Prostate gland (tissue), 2 donors: ENCODE data around the gene CEP85L. TPM values are rescaled to one million over a fixed set of nuclear protein-coding genes. Genes with fewer than 3 reads are reported as not detected.

Experiments used
- DNase-seq: peaks from one replicate; pipeline ENCODE4 v3.0.0-alpha.2; 2019; ENCODE audit warnings: low spot score
- H3K27ac ChIP-seq, 2 donors: fragments of 200-600 bp; sonication (generic); 2 replicates each; pipeline ENCODE4 v1.5.1; 2017 to 2019
- H3K27me3 ChIP-seq: fragments of 200-600 bp; sonication (generic); replicated peaks from 2 replicates; pipeline ENCODE4 v1.5.1; 2019; ENCODE audit not compliant: insufficient read depth
- H3K36me3 ChIP-seq, 2 donors: fragments of 200-600 bp; sonication (generic); 1 replicate in 1 of 2; 2 replicates in 1 of 2; pipeline versions ENCODE4 v1.5.1 to v1.8.1; 2017 to 2019
- H3K4me1 ChIP-seq: fragments of 200-600 bp; sonication (generic); replicated peaks from 2 replicates; pipeline ENCODE4 v1.5.1; 2019
- H3K4me3 ChIP-seq, 2 donors: fragments of 200-600 bp; sonication (generic); 2 replicates each; pipeline ENCODE4 v1.5.1; 2017 to 2019
- H3K9me3 ChIP-seq: fragments of 200-600 bp; sonication (generic); 2 replicates; pipeline ENCODE4 v1.5.1; 2017
- POLR2A ChIP-seq: fragments of 450-650 bp; IDR thresholded peaks from one replicate; pipeline ENCODE4 v1.6.1; 2016; ENCODE audit warnings: antibody characterized with exemption, mild to moderate bottlenecking
- POLR2AphosphoS5 ChIP-seq: sonication (generic); formaldehyde crosslinking; IDR thresholded peaks from one replicate; pipeline ENCODE4 v1.6.1; 2017; ENCODE audit warnings: antibody characterized with exemption
- WGBS: methylation state at CpG from one replicate; pipeline ENCODE4 v1.1.5; 2018; 5-methylcytosine and 5-hydroxymethylcytosine counted together
- intact Hi-C: fragments of 100-400 bp; cut with DNase I; formaldehyde crosslinking; loops from one replicate; pipeline ENCODE4 v1.14.2; 2022
- total RNA-seq, 2 donors: library from RNA; depleted of rRNA; stranded (reverse); fragments of >200 nt; gene quantifications; one replicate each; pipeline ENCODE4 v1.1.0, GENCODE V29; 2016
- TF ChIP-seq, protein P1 (sequence below), 4 experiments: fragments of 200-600 bp in 2 of 4; fragments of 450-650 bp in 2 of 4; sonication (generic) in 2 of 4; IDR thresholded peaks; 1 replicate in 3 of 4; 2 replicates in 1 of 4; pipeline ENCODE4 v1.5.1; 2016 to 2019; ENCODE audit warnings: antibody characterized with exemption in 4 of 4, mild to moderate bottlenecking in 2 of 4, moderate library complexity in 2 of 4

Gene CEP85L
- total RNA-seq, 2 donors from 2014 or later = 2.7 to 33.5 TPM

DNA sequence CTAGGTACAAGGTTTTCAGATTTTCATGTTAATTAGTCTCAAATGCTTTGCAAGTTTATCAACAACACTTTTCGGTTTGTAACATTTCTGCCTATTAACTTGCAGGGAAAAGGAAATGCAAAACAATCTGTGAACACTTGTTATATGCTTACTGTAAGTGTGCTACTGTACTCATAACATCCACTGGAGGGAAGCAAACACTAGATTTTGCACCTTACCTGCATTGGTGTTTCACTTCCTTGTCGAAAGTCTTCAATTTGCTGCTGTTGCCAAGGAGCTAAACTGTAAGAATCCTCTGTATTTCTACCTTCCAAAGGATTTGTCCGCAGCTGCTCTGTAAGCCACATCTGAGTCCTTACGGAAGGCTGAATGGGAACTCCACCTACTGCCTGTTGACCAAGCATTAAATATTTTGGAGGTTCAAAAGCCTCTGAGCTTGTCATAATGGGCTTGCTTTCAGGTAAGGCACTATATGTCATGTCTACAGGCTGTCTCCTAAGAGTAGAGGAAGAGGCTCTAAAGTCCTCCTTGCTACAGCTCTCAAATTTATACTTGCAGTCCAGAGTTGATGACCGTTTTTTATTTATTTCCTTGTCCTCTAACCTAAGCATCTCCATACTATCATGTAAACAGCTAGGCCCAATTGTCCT is 86.0 kb downstream of the CEP85L start:
- no peaks in the 10 kb centered on the region for H3K36me3 ChIP-seq
- no peak overlapping the region for H3K4me3 ChIP-seq
- TF ChIP-seq, protein P1, sequence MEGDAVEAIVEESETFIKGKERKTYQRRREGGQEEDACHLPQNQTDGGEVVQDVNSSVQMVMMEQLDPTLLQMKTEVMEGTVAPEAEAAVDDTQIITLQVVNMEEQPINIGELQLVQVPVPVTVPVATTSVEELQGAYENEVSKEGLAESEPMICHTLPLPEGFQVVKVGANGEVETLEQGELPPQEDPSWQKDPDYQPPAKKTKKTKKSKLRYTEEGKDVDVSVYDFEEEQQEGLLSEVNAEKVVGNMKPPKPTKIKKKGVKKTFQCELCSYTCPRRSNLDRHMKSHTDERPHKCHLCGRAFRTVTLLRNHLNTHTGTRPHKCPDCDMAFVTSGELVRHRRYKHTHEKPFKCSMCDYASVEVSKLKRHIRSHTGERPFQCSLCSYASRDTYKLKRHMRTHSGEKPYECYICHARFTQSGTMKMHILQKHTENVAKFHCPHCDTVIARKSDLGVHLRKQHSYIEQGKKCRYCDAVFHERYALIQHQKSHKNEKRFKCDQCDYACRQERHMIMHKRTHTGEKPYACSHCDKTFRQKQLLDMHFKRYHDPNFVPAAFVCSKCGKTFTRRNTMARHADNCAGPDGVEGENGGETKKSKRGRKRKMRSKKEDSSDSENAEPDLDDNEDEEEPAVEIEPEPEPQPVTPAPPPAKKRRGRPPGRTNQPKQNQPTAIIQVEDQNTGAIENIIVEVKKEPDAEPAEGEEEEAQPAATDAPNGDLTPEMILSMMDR (IDR thresholded peaks at IDR 0.05) = peak in 2 of 4 experiments; percentile 40 to 55
- no peak for TF ChIP-seq POLR2A
- WGBS = 64% methylated on average over 5 of the region's 5 CpGs
- no peaks in the 10 kb centered on the region for H3K4me1 ChIP-seq
- H3K27ac ChIP-seq = no peak overlapping the region
- intact Hi-C loops = no loop called here
- no peak for DNase-seq
- no peaks in the 10 kb centered on the region for H3K9me3 ChIP-seq
- no peaks in the 10 kb centered on the region for H3K27me3 ChIP-seq

DNA sequence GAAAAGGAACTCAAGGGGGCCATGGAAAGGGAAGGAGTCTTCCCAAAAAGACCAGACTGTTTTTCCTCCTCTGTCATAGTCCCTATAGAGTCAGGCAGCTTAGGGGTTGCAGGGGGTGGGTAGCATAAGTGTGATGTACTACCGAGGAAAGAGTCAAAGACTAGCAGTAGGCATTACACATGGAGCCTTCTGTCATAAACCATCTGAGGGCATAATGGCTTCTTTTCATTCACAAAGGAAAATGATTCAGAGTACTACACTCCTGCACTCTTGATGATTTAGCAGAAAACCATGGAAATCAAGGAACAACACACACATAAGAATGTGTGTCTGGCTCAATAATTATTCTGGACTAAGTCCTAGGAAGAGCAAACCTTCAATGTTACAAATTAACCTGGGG is 88.4 kb downstream of the CEP85L start:
- TF ChIP-seq POLR2AphosphoS5 (no peak), POLR2A (no peak)
- TF ChIP-seq, protein P1 (IDR thresholded peaks at IDR 0.05) = no peak
- DNase-seq = no peak
- H3K36me3 ChIP-seq = no peaks in the 10 kb centered on the region
- H3K4me3 ChIP-seq = no peak overlapping the region
- H3K27me3 ChIP-seq = no peaks in the 10 kb centered on the region
- WGBS = 81% methylated on average over 1 of the region's 1 CpG
- no peaks in the 10 kb centered on the region for H3K9me3 ChIP-seq
- H3K4me1 ChIP-seq = no peaks in the 10 kb centered on the region
- intact Hi-C loops = no loop called here
- H3K27ac ChIP-seq = no peak overlapping the region

DNA sequence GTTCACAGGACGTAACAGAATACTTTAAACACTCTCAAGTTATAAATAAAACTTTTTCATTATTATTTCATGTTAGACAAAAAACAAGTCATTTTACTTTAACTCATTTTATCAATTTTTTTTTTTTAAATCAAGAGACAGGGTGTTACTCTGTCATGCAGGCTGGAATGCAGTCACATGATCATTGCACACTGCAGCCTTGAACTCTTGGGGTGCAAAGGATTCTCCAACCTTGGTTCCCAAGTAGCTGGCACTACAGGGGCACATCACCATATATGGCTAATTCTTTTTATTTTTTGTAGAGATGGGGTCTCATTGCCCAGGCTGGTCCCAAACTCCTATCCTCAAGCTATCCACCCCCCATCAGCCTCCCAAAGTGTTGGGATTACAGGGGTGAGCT is 89.1 kb downstream of the CEP85L start:
- WGBS = 68% methylated on average over 1 of the region's 1 CpG
- intact Hi-C loops = no loop called here
- no peak overlapping the region for H3K27ac ChIP-seq
- no peak overlapping the region for H3K4me3 ChIP-seq
- no peaks in the 10 kb centered on the region for H3K9me3 ChIP-seq
- no peaks in the 10 kb centered on the region for H3K4me1 ChIP-seq
- no peaks in the 10 kb centered on the region for H3K36me3 ChIP-seq
- H3K27me3 ChIP-seq = no peaks in the 10 kb centered on the region
- DNase-seq = no peak
- TF ChIP-seq POLR2A (no peak), POLR2AphosphoS5 (no peak)
- TF ChIP-seq, protein P1 (IDR thresholded peaks at IDR 0.05) = no peak

DNA sequence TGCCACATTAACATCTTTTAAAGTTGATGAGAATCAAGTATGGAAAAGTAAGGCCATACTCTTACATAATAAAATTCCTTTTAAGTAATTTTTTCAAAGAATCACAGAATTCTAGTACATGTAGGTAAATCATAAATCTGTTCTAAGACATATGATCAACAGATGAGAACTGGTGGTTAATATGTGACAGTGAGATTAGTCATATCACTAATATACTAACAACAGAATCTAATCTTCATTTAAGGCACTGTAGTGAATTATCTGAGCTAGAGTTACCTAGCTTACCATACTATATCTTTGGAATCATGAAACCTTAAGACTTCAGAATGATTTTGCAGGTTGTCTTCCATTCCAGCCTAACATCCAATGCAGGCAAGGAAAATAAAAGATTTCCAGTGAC is 91.7 kb downstream of the CEP85L start:
- no peaks in the 10 kb centered on the region for H3K27me3 ChIP-seq
- no peak overlapping the region for H3K4me3 ChIP-seq
- no peaks in the 10 kb centered on the region for H3K4me1 ChIP-seq
- no peak for DNase-seq
- no peak for TF ChIP-seq POLR2A
- TF ChIP-seq POLR2AphosphoS5 = no peak
- TF ChIP-seq, protein P1 (IDR thresholded peaks at IDR 0.05) = no peak
- no peaks in the 10 kb centered on the region for H3K9me3 ChIP-seq
- H3K27ac ChIP-seq = no peak overlapping the region
- H3K36me3 ChIP-seq = no peaks in the 10 kb centered on the region
- intact Hi-C loops = loop anchor here (10.0 kb wide), 1 partner anchor 275 kb away; no protein-coding TSS in a partner anchor

DNA sequence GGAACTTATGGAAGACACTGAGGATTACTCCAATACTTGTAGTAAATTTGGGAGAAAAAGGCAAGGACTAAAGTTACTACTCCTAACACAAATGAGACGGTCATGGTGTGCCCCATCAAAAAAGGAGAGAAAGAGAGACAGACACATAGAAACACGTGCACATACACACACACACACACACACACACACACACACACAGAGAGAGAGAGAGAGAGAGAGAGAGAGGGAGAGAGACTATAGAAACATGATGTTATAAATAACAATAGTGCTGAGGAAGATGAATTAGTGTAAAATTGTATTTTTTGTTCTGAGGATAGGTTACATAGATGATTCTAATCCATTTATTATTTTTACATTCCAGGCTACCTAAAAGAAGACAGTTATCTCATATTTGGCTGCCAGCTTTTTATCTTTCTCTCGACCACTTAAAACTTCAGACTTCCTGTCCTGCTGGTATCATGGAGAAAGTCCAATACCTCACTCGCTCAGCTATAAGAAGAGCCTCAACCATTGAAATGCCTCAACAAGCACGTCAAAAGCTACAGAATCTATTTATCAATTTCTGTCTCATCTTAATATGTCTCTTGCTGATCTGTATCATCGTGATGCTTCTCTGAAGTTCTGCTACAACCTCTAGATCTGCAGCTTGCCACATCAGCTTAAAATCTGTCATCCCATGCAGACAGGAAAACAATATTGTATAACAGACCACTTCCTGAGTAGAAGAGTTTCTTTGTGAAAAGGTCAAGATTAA is 92.8 kb downstream of the CEP85L start:
- no peak overlapping the region for H3K27ac ChIP-seq
- TF ChIP-seq, protein P1 (IDR thresholded peaks at IDR 0.05) = no peak
- 71% methylated on average over 6 of the region's 6 CpGs for WGBS

More for the DNA sequence above, 92.8 kb downstream of the CEP85L start:
- Histone ChIP-seq H3K9me3 (no peaks in the 10 kb centered on the region), H3K27me3 (no peaks in the 10 kb centered on the region), H3K36me3 (no peaks in the 10 kb centered on the region), H3K4me3 (no peak overlapping the region), H3K4me1 (no peaks in the 10 kb centered on the region)
- no peak for DNase-seq
- intact Hi-C loops = loop anchor here (10.0 kb wide), 1 partner anchor 274 kb away; no protein-coding TSS in a partner anchor
